HL-60 (cell line): ENCODE results near the gene ODAPH.

Experiments used
- DNase-seq, 2 experiments: peaks; one replicate each; pipeline ENCODE4 v3.0.0-alpha.2; 2010 to 2020; ENCODE audit warnings: low read depth in 1 of 2, low spot score in 1 of 2
- H3K27ac ChIP-seq: fragments of 250-450 bp; sonication (Bioruptor Pico); replicated peaks from 2 replicates; pipeline ENCODE4 v1.5.1; 2020; ENCODE audit warnings: mild to moderate bottlenecking, moderate library complexity
- H3K27me3 ChIP-seq: fragments of 250-450 bp; sonication (Bioruptor Pico); 2 replicates; pipeline ENCODE4 v1.5.1; 2021; ENCODE audit warnings: mild to moderate bottlenecking, moderate library complexity; ENCODE audit not compliant: insufficient read depth, poor library complexity, severe bottlenecking
- H3K4me3 ChIP-seq: replicated peaks from 2 replicates; pipeline ENCODE4 v1.5.1; 2011; ENCODE audit warnings: mild to moderate bottlenecking, control low read depth, low read length; ENCODE audit not compliant: insufficient read depth
- CTCF ChIP-seq: IDR thresholded peaks from one replicate; pipeline ENCODE4 v1.5.1; 2011; ENCODE audit warnings: low read length, control low read depth, inconsistent platforms; ENCODE audit not compliant: insufficient read depth
- GABPA ChIP-seq: IDR thresholded peaks from 2 replicates; pipeline ENCODE4 v1.6.1; 2012; ENCODE audit warnings: low read depth
- POLR2AphosphoS5 ChIP-seq: IDR thresholded peaks from 2 replicates; pipeline ENCODE4 v1.6.1; 2012; ENCODE audit warnings: low read depth
- SPI1 ChIP-seq: IDR thresholded peaks from 2 replicates; pipeline ENCODE4 v1.6.1; 2012; ENCODE audit warnings: low read depth, mild to moderate bottlenecking, borderline replicate concordance
- TF ChIP-seq, protein P1 (sequence below): IDR thresholded peaks from 2 replicates; pipeline ENCODE4 v1.6.1; 2012; ENCODE audit warnings: low read depth; ENCODE audit not compliant: insufficient replicate concordance

ODAPH gene

DNA sequence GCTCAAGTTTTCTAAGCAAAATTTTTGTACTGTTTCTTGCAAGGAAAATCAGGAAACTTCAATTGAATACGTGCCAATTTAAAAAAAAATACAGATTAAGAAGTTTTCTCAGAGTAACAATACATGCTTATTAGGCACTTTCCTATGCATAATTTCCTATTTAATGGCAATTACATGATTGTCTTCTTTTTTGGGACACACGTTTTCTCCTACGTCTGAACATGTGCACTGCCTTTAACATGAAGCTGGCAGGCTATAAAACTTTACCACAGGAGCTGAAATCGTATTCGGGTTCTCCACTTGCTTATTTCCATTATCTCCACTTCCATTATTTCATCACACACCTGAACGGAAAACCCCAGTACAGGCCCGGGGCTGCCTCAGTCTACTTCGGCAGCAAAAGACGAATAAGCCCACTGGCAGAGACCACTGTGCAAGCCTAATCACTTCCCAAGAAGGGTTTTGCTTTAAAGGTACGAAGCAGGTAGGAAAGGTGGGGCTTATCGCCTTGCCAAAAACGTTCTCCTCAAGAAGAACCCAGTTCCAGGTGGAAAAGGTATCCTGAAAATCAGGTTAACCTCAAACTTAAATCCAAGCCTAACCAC is 42.2 kb upstream of the ODAPH start:
- TF ChIP-seq GABPA (no peak), SPI1 (no peak), POLR2AphosphoS5 (no peak), CTCF (no peak)
- TF ChIP-seq, protein P1, sequence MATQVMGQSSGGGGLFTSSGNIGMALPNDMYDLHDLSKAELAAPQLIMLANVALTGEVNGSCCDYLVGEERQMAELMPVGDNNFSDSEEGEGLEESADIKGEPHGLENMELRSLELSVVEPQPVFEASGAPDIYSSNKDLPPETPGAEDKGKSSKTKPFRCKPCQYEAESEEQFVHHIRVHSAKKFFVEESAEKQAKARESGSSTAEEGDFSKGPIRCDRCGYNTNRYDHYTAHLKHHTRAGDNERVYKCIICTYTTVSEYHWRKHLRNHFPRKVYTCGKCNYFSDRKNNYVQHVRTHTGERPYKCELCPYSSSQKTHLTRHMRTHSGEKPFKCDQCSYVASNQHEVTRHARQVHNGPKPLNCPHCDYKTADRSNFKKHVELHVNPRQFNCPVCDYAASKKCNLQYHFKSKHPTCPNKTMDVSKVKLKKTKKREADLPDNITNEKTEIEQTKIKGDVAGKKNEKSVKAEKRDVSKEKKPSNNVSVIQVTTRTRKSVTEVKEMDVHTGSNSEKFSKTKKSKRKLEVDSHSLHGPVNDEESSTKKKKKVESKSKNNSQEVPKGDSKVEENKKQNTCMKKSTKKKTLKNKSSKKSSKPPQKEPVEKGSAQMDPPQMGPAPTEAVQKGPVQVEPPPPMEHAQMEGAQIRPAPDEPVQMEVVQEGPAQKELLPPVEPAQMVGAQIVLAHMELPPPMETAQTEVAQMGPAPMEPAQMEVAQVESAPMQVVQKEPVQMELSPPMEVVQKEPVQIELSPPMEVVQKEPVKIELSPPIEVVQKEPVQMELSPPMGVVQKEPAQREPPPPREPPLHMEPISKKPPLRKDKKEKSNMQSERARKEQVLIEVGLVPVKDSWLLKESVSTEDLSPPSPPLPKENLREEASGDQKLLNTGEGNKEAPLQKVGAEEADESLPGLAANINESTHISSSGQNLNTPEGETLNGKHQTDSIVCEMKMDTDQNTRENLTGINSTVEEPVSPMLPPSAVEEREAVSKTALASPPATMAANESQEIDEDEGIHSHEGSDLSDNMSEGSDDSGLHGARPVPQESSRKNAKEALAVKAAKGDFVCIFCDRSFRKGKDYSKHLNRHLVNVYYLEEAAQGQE: no peak
- peak in 1 of 2 experiments; percentile 1 for DNase-seq
- H3K4me3 ChIP-seq: peak overlapping the region; percentile 82
- no peaks in the 10 kb centered on the region for H3K27me3 ChIP-seq
- peak overlapping the region; percentile 89 for H3K27ac ChIP-seq

GRCh38 chr4:75514131-75514948 is 41.5 kb upstream of the ODAPH start, which contains the start of the genes RCHY1 and THAP6:
TSS of gene RCHY1 (minus strand) at chr4:75514403. CDS start at chr4:75514286, 117 bp downstream.
TSS of gene THAP6 (plus strand) at chr4:75514473. CDS start at chr4:75515453, 980 bp downstream.
- Histone ChIP-seq H3K27me3 (no peaks in the 10 kb centered on the region), H3K27ac (peak within 1 kb of the TSS; percentile 89), H3K4me3 (peak within 1 kb of the TSS; percentile 82)
- TF ChIP-seq, protein P1: peak; percentile 52
- TF ChIP-seq POLR2AphosphoS5: peak; percentile 95
- no peak; the same call in 1 of the 2 replicates for TF ChIP-seq SPI1
- peak; percentile 94 for TF ChIP-seq GABPA
- no peak for TF ChIP-seq CTCF
- DNase-seq: peak; percentile 83 to 97

DNA sequence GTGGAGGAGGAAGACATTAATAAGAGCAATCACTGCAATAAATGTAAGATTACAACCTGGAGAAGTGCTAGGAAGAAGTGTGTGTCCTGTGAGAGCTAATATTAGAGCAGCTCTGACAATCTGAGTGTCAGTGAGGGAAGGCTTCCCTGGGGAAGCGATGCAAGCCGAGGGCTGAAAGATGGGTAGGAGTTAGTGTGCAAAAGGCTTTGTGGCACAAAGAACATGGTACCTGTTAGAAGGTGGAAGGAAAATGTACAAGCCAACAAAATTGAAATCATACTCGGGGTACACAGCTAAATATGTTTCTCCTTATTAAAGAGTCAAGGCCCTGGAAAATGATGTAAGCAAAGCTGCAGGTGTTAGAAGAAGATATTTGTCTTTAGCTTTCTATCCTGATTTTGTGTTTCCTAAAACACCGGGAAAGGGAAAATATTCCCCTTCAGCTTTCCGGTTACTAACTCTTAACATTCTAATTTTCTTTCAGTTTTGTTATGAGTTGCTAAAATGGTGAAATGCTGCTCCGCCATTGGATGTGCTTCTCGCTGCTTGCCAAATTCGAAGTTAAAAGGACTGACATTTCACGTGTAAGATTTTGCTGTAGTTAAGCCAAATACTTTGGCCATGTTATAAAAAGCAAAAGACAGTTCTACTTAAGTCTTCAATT is 40.8 kb upstream of the ODAPH start:
- H3K27me3 ChIP-seq: no peaks in the 10 kb centered on the region
- TF ChIP-seq GABPA: no peak
- no peak for TF ChIP-seq CTCF
- TF ChIP-seq POLR2AphosphoS5: no peak
- H3K27ac ChIP-seq: peak overlapping the region; percentile 89
- DNase-seq: no peak
- peak overlapping the region; percentile 82 for H3K4me3 ChIP-seq
